ENCODE data around the gene TUBA3E.
"Not testable (repeated sequence)": the region's sequence is repeated elsewhere in the genome, so short reads cannot be mapped to it uniquely, and the experiment has no call there.

Gene TUBA3E

DNA sequence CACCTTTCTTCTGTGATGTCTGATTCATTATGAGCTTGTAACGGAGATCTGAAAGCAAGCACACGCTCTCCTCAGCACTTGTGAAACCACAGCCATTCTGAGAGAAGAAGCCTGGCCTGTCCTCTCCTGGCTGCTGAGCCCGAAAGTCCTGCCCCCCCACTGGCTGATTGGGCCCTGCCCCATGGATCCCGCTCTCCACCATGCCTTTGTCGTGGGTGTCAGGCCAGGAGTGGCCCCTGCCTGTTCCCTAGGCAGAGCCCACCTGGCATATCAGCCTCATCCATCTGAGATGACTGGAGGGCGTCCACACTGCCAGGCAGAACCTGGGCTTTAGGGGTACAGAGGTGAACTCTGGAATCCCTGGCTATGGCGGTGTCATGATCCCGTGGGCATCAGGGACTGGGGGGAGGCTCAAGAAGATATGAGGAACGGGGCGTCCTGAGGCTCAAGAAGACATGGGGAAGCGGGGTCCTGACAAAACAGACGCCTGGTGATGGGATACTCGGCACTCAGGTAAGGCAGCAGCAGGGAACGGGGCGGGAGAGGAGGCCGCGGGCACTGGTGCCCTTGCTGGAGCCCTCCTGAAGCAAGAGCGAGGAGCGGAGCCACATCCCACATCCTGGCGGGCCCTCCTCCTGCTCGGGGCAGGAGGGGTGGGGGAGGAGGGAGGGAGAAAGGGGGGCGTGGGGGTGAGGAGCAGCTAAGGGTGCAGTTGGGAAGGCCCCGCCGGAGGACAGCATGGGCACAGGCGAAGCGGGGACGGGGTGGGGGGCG is 54.8 kb downstream of the TUBA3E start:
- DNase-seq (ENCODE audit: low read depth): not testable (repeated sequence)

DNA sequence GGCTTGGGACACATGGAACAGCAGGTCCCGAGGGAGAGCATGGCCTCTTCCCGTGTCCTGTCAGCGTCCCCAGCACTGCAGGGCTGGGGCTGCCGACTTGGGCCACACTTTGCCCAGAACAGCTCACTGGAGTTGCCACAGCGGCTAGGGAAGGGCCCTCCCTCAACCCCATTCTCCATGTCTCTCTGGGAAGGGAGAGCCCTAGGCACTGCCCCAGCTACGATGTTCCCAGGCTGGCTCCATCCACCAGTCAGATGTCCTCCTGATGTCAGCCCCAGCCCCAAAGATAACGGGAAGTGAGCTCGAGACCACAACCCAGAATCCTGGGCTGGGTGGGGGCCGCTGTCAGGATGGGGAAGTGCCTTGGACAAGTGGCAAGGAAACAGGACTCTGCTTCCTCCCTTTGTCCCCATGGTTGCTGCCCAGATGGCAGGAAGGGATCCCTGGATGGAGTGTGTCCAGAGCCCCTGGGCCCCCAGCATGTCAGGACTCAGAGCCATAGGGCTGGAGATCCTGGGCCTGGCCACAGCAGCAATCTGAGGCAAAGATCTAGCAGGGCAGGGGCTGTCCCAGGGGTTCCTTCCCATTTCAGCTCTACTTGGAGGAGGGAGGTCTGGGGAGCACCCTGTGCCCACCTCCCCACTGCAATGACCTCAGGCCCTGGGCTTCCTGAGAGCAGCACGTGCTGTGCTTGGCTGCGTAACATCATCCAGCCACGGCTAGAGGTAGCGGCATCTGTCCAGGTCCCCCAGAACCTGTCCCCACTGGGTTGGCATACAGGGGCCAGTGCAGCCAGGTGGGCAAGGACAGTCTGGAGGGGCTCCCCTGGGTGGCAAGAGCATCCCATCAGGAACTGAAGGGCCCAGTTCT is 55.6 kb downstream of the TUBA3E start:
- DNase-seq (ENCODE audit: low read depth): not testable (repeated sequence)
